ENCODE measurements around the gene NPC1.

DNA sequence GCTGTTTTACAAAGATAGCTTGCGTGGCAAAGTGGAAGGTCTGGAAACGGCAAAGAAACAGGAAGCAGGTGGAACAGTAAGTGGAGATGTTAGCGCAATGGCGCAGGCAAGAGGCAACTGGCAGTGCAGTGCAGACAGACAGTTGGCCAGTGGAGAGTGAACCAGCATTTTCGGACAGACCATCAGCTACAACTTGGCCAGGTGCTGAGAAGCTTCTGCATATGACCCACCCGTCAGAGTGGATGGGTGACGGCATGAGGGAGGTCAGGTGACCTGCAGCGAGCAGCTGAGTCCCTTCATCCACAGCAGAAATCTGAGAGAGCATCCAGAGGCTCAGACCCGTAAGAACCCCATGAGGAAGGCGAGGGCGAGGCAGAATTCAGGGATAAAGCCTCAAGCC is 33.8 kb downstream of the NPC1 start:
- TF ChIP-seq, protein P1, sequence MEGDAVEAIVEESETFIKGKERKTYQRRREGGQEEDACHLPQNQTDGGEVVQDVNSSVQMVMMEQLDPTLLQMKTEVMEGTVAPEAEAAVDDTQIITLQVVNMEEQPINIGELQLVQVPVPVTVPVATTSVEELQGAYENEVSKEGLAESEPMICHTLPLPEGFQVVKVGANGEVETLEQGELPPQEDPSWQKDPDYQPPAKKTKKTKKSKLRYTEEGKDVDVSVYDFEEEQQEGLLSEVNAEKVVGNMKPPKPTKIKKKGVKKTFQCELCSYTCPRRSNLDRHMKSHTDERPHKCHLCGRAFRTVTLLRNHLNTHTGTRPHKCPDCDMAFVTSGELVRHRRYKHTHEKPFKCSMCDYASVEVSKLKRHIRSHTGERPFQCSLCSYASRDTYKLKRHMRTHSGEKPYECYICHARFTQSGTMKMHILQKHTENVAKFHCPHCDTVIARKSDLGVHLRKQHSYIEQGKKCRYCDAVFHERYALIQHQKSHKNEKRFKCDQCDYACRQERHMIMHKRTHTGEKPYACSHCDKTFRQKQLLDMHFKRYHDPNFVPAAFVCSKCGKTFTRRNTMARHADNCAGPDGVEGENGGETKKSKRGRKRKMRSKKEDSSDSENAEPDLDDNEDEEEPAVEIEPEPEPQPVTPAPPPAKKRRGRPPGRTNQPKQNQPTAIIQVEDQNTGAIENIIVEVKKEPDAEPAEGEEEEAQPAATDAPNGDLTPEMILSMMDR (IDR thresholded peaks at IDR 0.05; ENCODE audit: low read depth, low read length), result no peak
- TF ChIP-seq POLR2A (IDR thresholded peaks at IDR 0.05; ENCODE audit: extremely low read depth, insufficient read length) (no peak), MYC (IDR thresholded peaks at IDR 0.05; ENCODE audit: low read depth, low read length) (no peak)
- TF ChIP-seq, protein P2, sequence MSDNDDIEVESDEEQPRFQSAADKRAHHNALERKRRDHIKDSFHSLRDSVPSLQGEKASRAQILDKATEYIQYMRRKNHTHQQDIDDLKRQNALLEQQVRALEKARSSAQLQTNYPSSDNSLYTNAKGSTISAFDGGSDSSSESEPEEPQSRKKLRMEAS (IDR thresholded peaks at IDR 0.05; ENCODE audit: low read depth, low read length), result no peak
